Measurements from ENCODE around the gene LYSMD1.

GRCh38 chr1:151131701-151132334 is 33.9 kb downstream of the LYSMD1 start:
- TF ChIP-seq CTCF (tag by site-specific recombination; IDR thresholded peaks at IDR 0.05) (no peak), ZNF302 (tag by site-specific recombination; IDR thresholded peaks at IDR 0.05; ENCODE audit: low read depth) (no peak), TRIM28 (IDR thresholded peaks at IDR 0.05; ENCODE audit: borderline replicate concordance, low read length) (no peak), ZNF362 (tag by site-specific recombination; IDR thresholded peaks at IDR 0.05) (no peak), ZEB2 (tag by site-specific recombination; IDR thresholded peaks at IDR 0.05) (no peak), ZBTB49 (tag by site-specific recombination; IDR thresholded peaks at IDR 0.05; ENCODE audit: low read depth) (no peak)
